Body of pancreas (tissue), 4 donors: Measurements from ENCODE around the gene TMEM150B. TPM values are rescaled to one million over a fixed set of nuclear protein-coding genes. Genes with fewer than 3 reads are reported as not detected.

Source experiments
- ATAC-seq: fragments of 150-250 bp; one replicate; pipeline ENCODE4 v1.9.1; 2016
- DNase-seq, 4 donors: peaks; one replicate each; pipeline ENCODE4 v3.0.0-alpha.2; 2019
- H3K27ac ChIP-seq, 4 donors: fragments of 200-600 bp; sonication (generic); 1 replicate in 3 of 4; 2 replicates in 1 of 4; pipeline versions ENCODE4 v1.5.1 to v1.6.1; 2016 to 2019; ENCODE audit warnings: mild to moderate bottlenecking in 1 of 4, mixed read lengths in 1 of 4, moderate library complexity in 1 of 4
- H3K27me3 ChIP-seq, 2 donors: fragments of 200-600 bp; sonication (generic); one replicate each; pipeline ENCODE4 v1.6.0; 2016; ENCODE audit warnings: mild to moderate bottlenecking in 1 of 2
- H3K36me3 ChIP-seq, 2 donors: fragments of 200-600 bp; sonication (generic); replicated peaks in 1 of 2; 2 replicates each; pipeline ENCODE4 v1.5.1; 2016; ENCODE audit warnings: low read depth in 2 of 2; ENCODE audit not compliant: insufficient read depth in 1 of 2
- H3K4me1 ChIP-seq: fragments of 200-600 bp; sonication (generic); one replicate; pipeline ENCODE4 v1.6.0; 2016
- H3K4me3 ChIP-seq, 2 donors: fragments of 200-600 bp; sonication (generic); 1 replicate in 1 of 2; 2 replicates in 1 of 2; pipeline ENCODE4 v1.5.1; 2016 to 2019
- H3K9me3 ChIP-seq, 3 donors: fragments of 200-600 bp; sonication (generic); 1 replicate in 2 of 3; 2 replicates in 1 of 3; pipeline ENCODE4 v1.5.1; 2016
- POLR2A ChIP-seq, 3 donors: fragments of 450-650 bp; IDR thresholded peaks; one replicate each; pipeline ENCODE4 v1.6.1; 2016; ENCODE audit warnings: antibody characterized with exemption in 3 of 3, mild to moderate bottlenecking in 2 of 3
- WGBS, 2 donors: methylation state at CpG; one replicate each; pipeline ENCODE4 v1.1.5; 2017; 5-methylcytosine and 5-hydroxymethylcytosine counted together
- intact Hi-C: fragments of 100-400 bp; cut with DNase I; formaldehyde crosslinking; loops from one replicate; pipeline ENCODE4 v1.15.1; 2023
- total RNA-seq, 2 donors: library from RNA; depleted of rRNA; stranded (reverse); fragments of >200 nt; gene quantifications; one replicate each; pipeline ENCODE4 v1.1.0, GENCODE V29; 2016
- TF ChIP-seq, protein P1 (sequence below), 7 experiments: fragments of 450-650 bp in 4 of 7; fragments of 200-600 bp in 3 of 7; sonication (generic) in 3 of 7; IDR thresholded peaks; one replicate each; pipeline ENCODE4 v1.5.1; 2016 to 2019; ENCODE audit warnings: antibody characterized with exemption in 7 of 7

TMEM150B gene
- total RNA-seq, 2 donors from 2014 or later, result 1.0 TPM; not detected in 1

DNA sequence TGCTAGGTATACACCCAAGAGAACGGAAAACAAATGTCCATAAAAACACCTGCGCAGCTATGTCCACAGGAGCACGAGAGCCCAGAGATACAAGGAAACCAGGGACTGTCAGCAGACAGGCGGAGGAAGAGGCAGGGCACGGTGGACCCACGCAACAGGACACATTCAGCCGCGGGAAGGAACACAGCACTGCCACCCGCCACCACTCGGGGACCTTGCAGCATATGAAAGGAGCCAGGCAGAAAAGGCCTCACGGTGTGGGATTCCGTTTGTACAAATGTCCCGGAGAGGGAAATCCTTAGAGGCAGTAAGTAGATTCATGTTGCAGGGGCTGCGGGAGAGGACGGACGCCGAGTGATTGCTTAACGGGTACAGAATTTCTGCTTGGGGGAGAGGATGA, 53.0 kb downstream of the TMEM150B start:
- H3K9me3 ChIP-seq, result no peaks in the 10 kb centered on the region
- H3K36me3 ChIP-seq, result peaks cover 0 to 3% of the 10 kb centered on the region in 2 donors
- ATAC-seq (no peak), DNase-seq (no peak)
- no peak overlapping the region for H3K27ac ChIP-seq
- no peaks in the 10 kb centered on the region for H3K4me1 ChIP-seq
- H3K4me3 ChIP-seq, result no peak overlapping the region
- H3K27me3 ChIP-seq, result no peaks in the 10 kb centered on the region
- intact Hi-C loops, result no loop called here
- 92 to 95% methylated on average over 18 of the region's 18 CpGs for WGBS, 2 donors
- TF ChIP-seq, protein P1, sequence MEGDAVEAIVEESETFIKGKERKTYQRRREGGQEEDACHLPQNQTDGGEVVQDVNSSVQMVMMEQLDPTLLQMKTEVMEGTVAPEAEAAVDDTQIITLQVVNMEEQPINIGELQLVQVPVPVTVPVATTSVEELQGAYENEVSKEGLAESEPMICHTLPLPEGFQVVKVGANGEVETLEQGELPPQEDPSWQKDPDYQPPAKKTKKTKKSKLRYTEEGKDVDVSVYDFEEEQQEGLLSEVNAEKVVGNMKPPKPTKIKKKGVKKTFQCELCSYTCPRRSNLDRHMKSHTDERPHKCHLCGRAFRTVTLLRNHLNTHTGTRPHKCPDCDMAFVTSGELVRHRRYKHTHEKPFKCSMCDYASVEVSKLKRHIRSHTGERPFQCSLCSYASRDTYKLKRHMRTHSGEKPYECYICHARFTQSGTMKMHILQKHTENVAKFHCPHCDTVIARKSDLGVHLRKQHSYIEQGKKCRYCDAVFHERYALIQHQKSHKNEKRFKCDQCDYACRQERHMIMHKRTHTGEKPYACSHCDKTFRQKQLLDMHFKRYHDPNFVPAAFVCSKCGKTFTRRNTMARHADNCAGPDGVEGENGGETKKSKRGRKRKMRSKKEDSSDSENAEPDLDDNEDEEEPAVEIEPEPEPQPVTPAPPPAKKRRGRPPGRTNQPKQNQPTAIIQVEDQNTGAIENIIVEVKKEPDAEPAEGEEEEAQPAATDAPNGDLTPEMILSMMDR (IDR thresholded peaks at IDR 0.05), result no peak
- no peak for TF ChIP-seq POLR2A (IDR thresholded peaks at IDR 0.05)

GRCh38 chr19:55270172-55270942, 54.8 kb downstream of the TMEM150B start:
- H3K9me3 ChIP-seq, result no peaks in the 10 kb centered on the region
- H3K27ac ChIP-seq, result no peak overlapping the region
- WGBS, 2 donors, result 89 to 92% methylated on average over 16 to 25 of the region's 25 CpGs
- intact Hi-C loops, result no loop called here
- ATAC-seq (no peak), DNase-seq (no peak)
- H3K36me3 ChIP-seq, result peaks cover 0 to 2% of the 10 kb centered on the region in 2 donors
- H3K27me3 ChIP-seq, result no peaks in the 10 kb centered on the region
- no peak overlapping the region for H3K4me3 ChIP-seq
- no peak for TF ChIP-seq POLR2A (IDR thresholded peaks at IDR 0.05)
- TF ChIP-seq, protein P1 (IDR thresholded peaks at IDR 0.05), result no peak
- H3K4me1 ChIP-seq, result no peaks in the 10 kb centered on the region

DNA sequence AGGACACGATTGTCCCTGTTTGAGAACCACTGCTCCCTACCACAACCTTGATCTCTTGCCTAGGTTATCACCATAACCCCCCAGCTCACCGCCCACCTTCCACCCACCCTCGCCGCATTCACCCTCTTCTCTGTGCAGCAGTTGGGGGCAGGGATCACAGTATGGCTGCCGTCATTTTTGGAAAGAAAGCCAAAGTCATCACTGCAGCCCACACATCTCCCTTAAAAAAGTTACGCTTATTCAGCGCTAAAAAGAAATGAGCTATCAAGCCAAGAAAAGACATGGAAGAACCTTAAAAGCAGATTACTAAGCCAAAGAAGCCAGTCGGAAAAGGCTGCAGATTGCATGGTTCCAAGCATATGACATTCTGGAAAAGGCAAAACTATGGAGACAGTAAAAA, 55.8 kb downstream of the TMEM150B start:
- no peak for DNase-seq
- H3K27ac ChIP-seq, result no peak overlapping the region
- H3K27me3 ChIP-seq, result no peaks in the 10 kb centered on the region
- ATAC-seq, result no peak
- TF ChIP-seq POLR2A (IDR thresholded peaks at IDR 0.05), result no peak
- TF ChIP-seq, protein P1 (IDR thresholded peaks at IDR 0.05), result no peak
- H3K36me3 ChIP-seq, result peaks cover 0 to 2% of the 10 kb centered on the region in 2 donors
- intact Hi-C loops, result no loop called here
- WGBS, 2 donors, result 90% methylated on average over 8 of the region's 8 CpGs
- H3K4me3 ChIP-seq, result no peak overlapping the region
- no peaks in the 10 kb centered on the region for H3K4me1 ChIP-seq
- H3K9me3 ChIP-seq, result no peaks in the 10 kb centered on the region

DNA sequence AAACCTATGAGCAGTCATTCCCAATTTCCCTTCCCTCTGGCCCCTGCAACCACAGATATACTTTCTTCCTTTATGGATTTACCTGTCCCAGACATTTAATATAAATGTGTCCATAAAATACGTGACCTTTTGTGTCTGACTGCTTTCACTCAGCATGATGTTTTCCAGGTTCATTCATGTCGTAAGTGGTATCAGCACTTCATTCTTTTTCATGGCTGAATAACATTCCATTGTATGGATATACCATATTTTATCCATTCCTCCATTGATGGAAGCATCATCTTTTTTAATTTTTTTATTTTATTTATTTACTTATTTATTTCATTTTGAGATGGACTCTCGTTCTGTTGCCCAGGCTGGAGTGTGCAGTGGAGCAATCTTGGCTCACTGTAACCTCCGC, 58.3 kb downstream of the TMEM150B start:
- intact Hi-C loops, result no loop called here
- TF ChIP-seq POLR2A (IDR thresholded peaks at IDR 0.05), result no peak
- TF ChIP-seq, protein P1 (IDR thresholded peaks at IDR 0.05), result no peak
- no peaks in the 10 kb centered on the region for H3K4me1 ChIP-seq
- DNase-seq, result no peak
- WGBS, 2 donors, result 96% methylated on average over 4 of the region's 4 CpGs
- H3K27me3 ChIP-seq, result no peaks in the 10 kb centered on the region
- H3K27ac ChIP-seq, result no peak overlapping the region
- no peaks in the 10 kb centered on the region for H3K9me3 ChIP-seq
- H3K36me3 ChIP-seq, result no peaks in the 10 kb centered on the region
- no peak overlapping the region for H3K4me3 ChIP-seq
- no peak for ATAC-seq

GRCh38 chr19:55266404-55266803, 58.7 kb downstream of the TMEM150B start:
- TF ChIP-seq POLR2A (IDR thresholded peaks at IDR 0.05), result no peak
- TF ChIP-seq, protein P1 (IDR thresholded peaks at IDR 0.05), result no peak

More at GRCh38 chr19:55266404-55266803, 58.7 kb downstream of the TMEM150B start:
- H3K9me3 ChIP-seq, result no peaks in the 10 kb centered on the region
- no peak for ATAC-seq
- H3K27me3 ChIP-seq, result no peaks in the 10 kb centered on the region
- H3K4me1 ChIP-seq, result no peaks in the 10 kb centered on the region
- WGBS, 2 donors, result 96 to 98% methylated on average over 3 of the region's 3 CpGs
- H3K4me3 ChIP-seq, result no peak overlapping the region
- intact Hi-C loops, result no loop called here
- H3K36me3 ChIP-seq, result no peaks in the 10 kb centered on the region
- no peak overlapping the region for H3K27ac ChIP-seq
- DNase-seq, result no peak
